B cell (primary cell): Measurements from ENCODE around the gene SLC25A52. TPM values are rescaled to one million over a fixed set of nuclear protein-coding genes. Genes with fewer than 3 reads are reported as not detected.

Experiments
- ATAC-seq: fragments of 200-7000 bp; cut with Tn5 transposase; one replicate; pipeline ENCODE4 v1.10.0; 2021; ENCODE audit warnings: low read depth, mild to moderate bottlenecking, moderate number of reproducible peaks, moderate library complexity
- CTCF ChIA-PET: fragments of 350-600 bp; sonication (Branson Sonifier 250); formaldehyde crosslinking; loops from one replicate; lab custom pipeline; 2021; ENCODE audit warnings: antibody characterized with exemption, inconsistent platforms; lab: Charles Lee
- POLR2A ChIA-PET: fragments of 350-600 bp; sonication (Branson Sonifier 250); formaldehyde crosslinking; loops from one replicate; lab custom pipeline; 2021; ENCODE audit warnings: antibody characterized with exemption; lab: Charles Lee
- DNase-seq: peaks from one replicate; pipeline ENCODE4 v3.0.0; 2013
- H2AFZ ChIP-seq: 2 replicates; pipeline ENCODE4 v1.6.1; 2012; ENCODE audit warnings: mild to moderate bottlenecking, low read depth, low read length; ENCODE audit not compliant: insufficient read depth, poor library complexity, severe bottlenecking
- H3K27ac ChIP-seq, 2 donors: 1 replicate in 1 of 2; 2 replicates in 1 of 2; pipeline ENCODE4 v1.5.1; 2012 to 2013; ENCODE audit warnings: low read length in 2 of 2, mild to moderate bottlenecking in 2 of 2, moderate library complexity in 1 of 2
- H3K27me3 ChIP-seq, 4 experiments: fragments of 200-600 bp in 1 of 4; sonication (generic) in 1 of 4; replicated peaks in 1 of 4; 1 replicate in 2 of 4; 2 replicates in 2 of 4; pipeline versions ENCODE4 v1.6.1 to v1.7.0; 2013 to 2016; ENCODE audit warnings: low read length in 3 of 4, mild to moderate bottlenecking in 2 of 4, mixed read lengths in 1 of 4, moderate library complexity in 1 of 4; ENCODE audit not compliant: insufficient read depth in 4 of 4, control insufficient read depth in 3 of 4; ENCODE audit errors: control extremely low read depth in 1 of 4
- H3K36me3 ChIP-seq, 2 experiments: replicated peaks in 1 of 2; 1 replicate in 1 of 2; 2 replicates in 1 of 2; pipeline versions ENCODE4 v1.6.1 to v1.7.1; 2013; ENCODE audit warnings: low read length in 1 of 2; ENCODE audit not compliant: insufficient read depth in 2 of 2, control insufficient read depth in 1 of 2; ENCODE audit errors: control extremely low read depth in 1 of 2, extremely low read depth in 1 of 2
- H3K4me1 ChIP-seq, 2 donors: fragments of 200-600 bp in 1 of 2; sonication (generic) in 1 of 2; 1 replicate in 1 of 2; 2 replicates in 1 of 2; pipeline versions ENCODE4 v1.5.1 to v1.6.1; 2013 to 2017; ENCODE audit warnings: low read length in 2 of 2; ENCODE audit not compliant: control insufficient read depth in 2 of 2, insufficient read depth in 2 of 2
- H3K4me2 ChIP-seq: replicated peaks from 2 replicates; pipeline ENCODE3; 2012; ENCODE audit warnings: mild to moderate bottlenecking, low read depth, low read length; ENCODE audit not compliant: poor library complexity, severe bottlenecking
- H3K4me3 ChIP-seq, 5 experiments: fragments of 200-600 bp in 1 of 5; sonication (generic) in 1 of 5; 1 replicate in 3 of 5; 2 replicates in 2 of 5; pipeline versions ENCODE4 v1.5.1 to v1.7.0; 2011 to 2016; ENCODE audit warnings: low read length in 4 of 5, mild to moderate bottlenecking in 4 of 5, low read depth in 2 of 5, control low read depth in 1 of 5, moderate library complexity in 1 of 5; ENCODE audit not compliant: insufficient read depth in 1 of 5; ENCODE audit errors: control extremely low read depth in 1 of 5, extremely low read depth in 1 of 5
- H3K79me2 ChIP-seq: fragments of 200-600 bp; sonication (generic); one replicate; pipeline ENCODE4 v1.6.0; 2016; ENCODE audit warnings: low read length; ENCODE audit not compliant: control insufficient read depth, insufficient read depth
- H3K9ac ChIP-seq: fragments of 200-600 bp; sonication (generic); 2 replicates; pipeline ENCODE4 v1.6.1; 2017; ENCODE audit warnings: mild to moderate bottlenecking, low read length, moderate library complexity
- H3K9me3 ChIP-seq, 3 donors: one replicate each; pipeline versions ENCODE4 v1.6.1 to v1.7.1; 2013; ENCODE audit warnings: low read length in 2 of 3; ENCODE audit not compliant: control insufficient read depth in 2 of 3, insufficient read depth in 1 of 3; ENCODE audit errors: control extremely low read depth in 1 of 3
- H4K20me1 ChIP-seq: 2 replicates; pipeline ENCODE4 v1.6.0; 2012; ENCODE audit warnings: mild to moderate bottlenecking, low read length; ENCODE audit not compliant: insufficient read depth, control insufficient read depth, poor library complexity, severe bottlenecking
- H3K27ac Mint-ChIP-seq: one replicate; pipeline ENCODE4 v1.8.0; 2021; ENCODE audit warnings: mixed read lengths
- H3K27me3 Mint-ChIP-seq: one replicate; pipeline ENCODE4 v1.8.0; 2021; ENCODE audit warnings: mixed read lengths
- H3K4me1 Mint-ChIP-seq: one replicate; pipeline ENCODE4 v1.8.0; 2021; ENCODE audit warnings: mixed read lengths
- H3K4me3 Mint-ChIP-seq: one replicate; pipeline ENCODE4 v1.8.0; 2021; ENCODE audit warnings: mixed read lengths
- H3K9me3 Mint-ChIP-seq: one replicate; pipeline ENCODE4 v1.8.0; 2022; ENCODE audit warnings: mixed read lengths; ENCODE audit not compliant: insufficient read depth
- CTCF ChIP-seq: fragments of 200-600 bp; IDR thresholded peaks from one replicate; pipeline ENCODE4 v1.8.0; 2022; ENCODE audit warnings: antibody characterized with exemption, mild to moderate bottlenecking
- EZH2 ChIP-seq: IDR thresholded peaks from 2 replicates; pipeline ENCODE4 v1.6.1; 2012; ENCODE audit warnings: borderline replicate concordance, low read depth, mild to moderate bottlenecking, moderate library complexity, low read length; ENCODE audit not compliant: insufficient read depth, poor library complexity, severe bottlenecking
- WGBS: methylation state at CpG from one replicate; pipeline ENCODE4 v1.1.5; 2013; ENCODE audit warnings: missing lambda C conversion rate; ENCODE audit not compliant: insufficient coverage; 5-methylcytosine and 5-hydroxymethylcytosine counted together
- intact Hi-C: fragments of 100-400 bp; cut with micrococcal nuclease; formaldehyde crosslinking; loops from one replicate; pipeline ENCODE4 v1.10.0; 2022
- polyA plus RNA-seq: library from polyadenylated mRNA; depleted of rRNA; stranded (reverse); fragments of >200 nt; gene quantifications from 2 replicates; pipeline ENCODE4 v1.2.3, GENCODE V29; 2012
- total RNA-seq, 2 donors: library from RNA; stranded (reverse); fragments of 120-200 nt in 1 of 2; gene quantifications; 1 replicate in 1 of 2; 2 replicates in 1 of 2; pipeline versions ENCODE4 v1.2.3 to v1.2.4, GENCODE V29; 2013 to 2022

The SLC25A52 gene
- total and polyA plus RNA-seq, 2 donors (not counting 1 experiment from before 2014, with no cell fraction given): 0.07 TPM; not detected in 1

GRCh38 chr18:31793531-31793930 is 32.9 kb upstream of the SLC25A52 start:
- intact Hi-C loops: no loop called here
- no peaks in the 10 kb centered on the region for H3K27me3 Mint-ChIP-seq
- POLR2A ChIA-PET: no interaction called here
- no peaks in the 10 kb centered on the region for H3K36me3 ChIP-seq
- H3K4me3 Mint-ChIP-seq: no peak overlapping the region
- H2AFZ ChIP-seq: no peak overlapping the region
- H3K27ac ChIP-seq: no peak overlapping the region
- H3K9ac ChIP-seq: no peak overlapping the region
- H3K27me3 ChIP-seq: no peaks in the 10 kb centered on the region
- H3K4me1 Mint-ChIP-seq: peaks cover 10% of the 10 kb centered on the region
- CTCF ChIA-PET: interaction anchor here (0.6 kb wide), 1 partner anchor 162 kb away, joined by 3 read pairs; no protein-coding TSS in a partner anchor
- peaks cover 4 to 5% of the 10 kb centered on the region in 2 donors for H3K4me1 ChIP-seq
- no peaks in the 10 kb centered on the region for H3K79me2 ChIP-seq
- no peaks in the 10 kb centered on the region for H4K20me1 ChIP-seq
- ATAC-seq (no peak), DNase-seq (no peak)
- no peaks in the 10 kb centered on the region for H3K9me3 ChIP-seq
- H3K4me2 ChIP-seq: no peak overlapping the region
- no peak for TF ChIP-seq CTCF
- no peak for TF ChIP-seq EZH2
- no peaks in the 10 kb centered on the region for H3K9me3 Mint-ChIP-seq
- no peak overlapping the region for H3K4me3 ChIP-seq
- no peak overlapping the region for H3K27ac Mint-ChIP-seq

GRCh38 chr18:31792580-31792911 is 31.9 kb upstream of the SLC25A52 start:
- Mint-ChIP-seq H3K4me1 (peaks cover 10% of the 10 kb centered on the region), H3K4me3 (no peak overlapping the region), H3K9me3 (no peaks in the 10 kb centered on the region), H3K27me3 (no peaks in the 10 kb centered on the region), H3K27ac (no peak overlapping the region)
- ATAC-seq (no peak), DNase-seq (no peak)
- intact Hi-C loops: no loop called here
- CTCF ChIA-PET: no interaction called here
- H3K9ac ChIP-seq: no peak overlapping the region
- H3K36me3 ChIP-seq: no peaks in the 10 kb centered on the region
- POLR2A ChIA-PET: no interaction called here
- H3K27ac ChIP-seq: no peak overlapping the region
- H3K79me2 ChIP-seq: no peaks in the 10 kb centered on the region
- WGBS: 100% methylated on average over 2 of the region's 2 CpGs
- no peaks in the 10 kb centered on the region for H4K20me1 ChIP-seq
- TF ChIP-seq CTCF: no peak
- no peak for TF ChIP-seq EZH2
- H3K4me1 ChIP-seq: peaks cover 4 to 5% of the 10 kb centered on the region in 2 donors
- H2AFZ ChIP-seq: no peak overlapping the region
- no peaks in the 10 kb centered on the region for H3K9me3 ChIP-seq
- H3K4me3 ChIP-seq: no peak overlapping the region
- no peaks in the 10 kb centered on the region for H3K27me3 ChIP-seq
- H3K4me2 ChIP-seq: no peak overlapping the region
